Liver (tissue), 9 donors: ENCODE results near the gene HIPK3. TPM values are rescaled to one million over a fixed set of nuclear protein-coding genes. Genes with fewer than 3 reads are reported as not detected.

ENCODE experiments used
- DNase-seq: peaks from one replicate; pipeline ENCODE4 v3.0.0-alpha.2; 2017; ENCODE audit warnings: low spot score
- H3K27ac ChIP-seq, 2 donors: one replicate each; pipeline ENCODE4 v1.7.0; 2013; ENCODE audit warnings: inconsistent platforms in 2 of 2, low read length in 2 of 2, control low read depth in 1 of 2, low read depth in 1 of 2, mild to moderate bottlenecking in 1 of 2
- H3K27me3 ChIP-seq, 4 donors: one replicate each; pipeline versions ENCODE4 v1.6.1 to v1.7.0; 2013; ENCODE audit warnings: low read length in 3 of 4, inconsistent platforms in 1 of 4, mild to moderate bottlenecking in 1 of 4, moderate library complexity in 1 of 4; ENCODE audit not compliant: control insufficient read depth in 4 of 4, insufficient read depth in 4 of 4
- H3K36me3 ChIP-seq, 4 donors: one replicate each; pipeline versions ENCODE4 v1.6.1 to v1.7.0; 2013; ENCODE audit warnings: low read length in 3 of 4, mild to moderate bottlenecking in 3 of 4, low read depth in 1 of 4, moderate library complexity in 1 of 4; ENCODE audit not compliant: control insufficient read depth in 4 of 4, insufficient read depth in 3 of 4
- H3K4me1 ChIP-seq, 4 donors: one replicate each; pipeline versions ENCODE4 v1.6.1 to v1.7.0; 2013; ENCODE audit warnings: low read length in 3 of 4, mild to moderate bottlenecking in 3 of 4, moderate library complexity in 1 of 4; ENCODE audit not compliant: control insufficient read depth in 4 of 4, insufficient read depth in 4 of 4
- H3K4me3 ChIP-seq, 3 donors: one replicate each; pipeline versions ENCODE4 v1.6.1 to v1.7.0; 2013; ENCODE audit warnings: low read length in 3 of 3, control low read depth in 1 of 3, low read depth in 1 of 3, mild to moderate bottlenecking in 1 of 3
- H3K9ac ChIP-seq, 2 donors: one replicate each; pipeline ENCODE4 v1.7.0; 2013; ENCODE audit warnings: low read length in 2 of 2, mild to moderate bottlenecking in 2 of 2, moderate library complexity in 2 of 2, control low read depth in 1 of 2, low read depth in 1 of 2
- H3K9me3 ChIP-seq, 4 donors: one replicate each; pipeline versions ENCODE4 v1.6.1 to v1.7.0; 2013; ENCODE audit warnings: low read length in 3 of 4; ENCODE audit not compliant: control insufficient read depth in 4 of 4
- ATF3 ChIP-seq: IDR thresholded peaks from 2 replicates; pipeline ENCODE4 v1.6.1; 2016; ENCODE audit warnings: antibody characterized with exemption
- EGR1 ChIP-seq, 2 donors: IDR thresholded peaks; 2 replicates each; pipeline ENCODE4 v1.6.1; 2016 to 2018; ENCODE audit warnings: antibody characterized with exemption in 2 of 2, low read depth in 2 of 2
- FOXA1 ChIP-seq: IDR thresholded peaks from 2 replicates; pipeline ENCODE4 v1.6.1; 2016; ENCODE audit warnings: antibody characterized with exemption
- FOXA2 ChIP-seq: IDR thresholded peaks from 2 replicates; pipeline ENCODE4 v1.6.1; 2016; ENCODE audit warnings: antibody characterized with exemption
- GABPA ChIP-seq, 2 donors: IDR thresholded peaks in 1 of 2; conservative IDR thresholded peaks in 1 of 2; 2 replicates each; pipeline ENCODE4 v1.6.1; 2016; ENCODE audit warnings: antibody characterized with exemption in 2 of 2, mild to moderate bottlenecking in 1 of 2, moderate library complexity in 1 of 2
- HNF4A ChIP-seq, 2 donors: conservative IDR thresholded peaks; 2 replicates each; pipeline ENCODE4 v1.6.1; 2016; ENCODE audit warnings: antibody characterized with exemption in 2 of 2, mild to moderate bottlenecking in 2 of 2
- HNF4G ChIP-seq: IDR thresholded peaks from 2 replicates; pipeline ENCODE4 v1.6.1; 2016; ENCODE audit warnings: antibody characterized with exemption
- JUND ChIP-seq, 2 donors: IDR thresholded peaks; 2 replicates each; pipeline ENCODE4 v1.6.1; 2016; ENCODE audit warnings: antibody characterized with exemption in 2 of 2
- NR2F2 ChIP-seq: IDR thresholded peaks from 2 replicates; pipeline ENCODE4 v1.6.1; 2016; ENCODE audit warnings: antibody characterized with exemption
- RAD21 ChIP-seq, 2 donors: IDR thresholded peaks; 2 replicates each; pipeline ENCODE4 v1.6.1; 2016; ENCODE audit warnings: antibody characterized with exemption in 2 of 2, mild to moderate bottlenecking in 2 of 2
- SP1 ChIP-seq: IDR thresholded peaks from 2 replicates; pipeline ENCODE4 v1.6.1; 2018; ENCODE audit warnings: antibody characterized with exemption, mild to moderate bottlenecking
- TAF1 ChIP-seq: conservative IDR thresholded peaks from 2 replicates; pipeline ENCODE4 v1.6.1; 2016; ENCODE audit warnings: antibody characterized with exemption, mild to moderate bottlenecking
- YY1 ChIP-seq: IDR thresholded peaks from 2 replicates; pipeline ENCODE4 v1.6.1; 2016; ENCODE audit warnings: antibody characterized with exemption, mild to moderate bottlenecking
- WGBS: extraction: QIAGEN DNeasy Blood & Tissue Kit; methylation state at CpG from one replicate; pipeline ENCODE4 v1.1.7; 2013; 5-methylcytosine and 5-hydroxymethylcytosine counted together
- polyA plus RNA-seq, 2 donors: library from polyadenylated mRNA; stranded (reverse) in 1 of 2; unstranded in 1 of 2; fragments of 200-250 nt in 1 of 2; fragments of >200 nt in 1 of 2; fragmentation: Nextera tagmentation in 1 of 2; extraction: Ambion mirVana in 1 of 2; gene quantifications; one replicate each; pipeline versions ENCODE4 v1.2.1 to v1.2.3, GENCODE V29; 2013 to 2015
- total RNA-seq, 2 donors: library from RNA; depleted of rRNA; stranded (reverse); fragments of >200 nt; gene quantifications; one replicate each; pipeline ENCODE4 v1.2.3, GENCODE V29; 2014
- TF ChIP-seq, protein P1 (sequence below): fragments of 150-350 bp; IDR thresholded peaks from 2 replicates; pipeline ENCODE4 v1.5.1; 2017; ENCODE audit warnings: improper control_type of control experiment, low read depth, low read length; ENCODE audit not compliant: missing input control
- TF ChIP-seq, protein P2 (sequence below): IDR thresholded peaks from 2 replicates; pipeline ENCODE4 v1.6.1; 2016; ENCODE audit warnings: antibody characterized with exemption
- TF ChIP-seq, protein P3 (sequence below): IDR thresholded peaks from 2 replicates; pipeline ENCODE4 v1.6.1; 2016; ENCODE audit warnings: antibody characterized with exemption
- donor health status: healthy.
- donor health status: healthy.
- donor health status: healthy.
- donor health status: healthy.
- donor health status: healthy.

The HIPK3 gene
- total and polyA plus RNA-seq, 4 donors = 12.0 to 67.5 (median 27.6) TPM

GRCh38 chr11:33389635-33390034, 132.5 kb downstream of the HIPK3 start (continued):
- TF ChIP-seq, protein P1, sequence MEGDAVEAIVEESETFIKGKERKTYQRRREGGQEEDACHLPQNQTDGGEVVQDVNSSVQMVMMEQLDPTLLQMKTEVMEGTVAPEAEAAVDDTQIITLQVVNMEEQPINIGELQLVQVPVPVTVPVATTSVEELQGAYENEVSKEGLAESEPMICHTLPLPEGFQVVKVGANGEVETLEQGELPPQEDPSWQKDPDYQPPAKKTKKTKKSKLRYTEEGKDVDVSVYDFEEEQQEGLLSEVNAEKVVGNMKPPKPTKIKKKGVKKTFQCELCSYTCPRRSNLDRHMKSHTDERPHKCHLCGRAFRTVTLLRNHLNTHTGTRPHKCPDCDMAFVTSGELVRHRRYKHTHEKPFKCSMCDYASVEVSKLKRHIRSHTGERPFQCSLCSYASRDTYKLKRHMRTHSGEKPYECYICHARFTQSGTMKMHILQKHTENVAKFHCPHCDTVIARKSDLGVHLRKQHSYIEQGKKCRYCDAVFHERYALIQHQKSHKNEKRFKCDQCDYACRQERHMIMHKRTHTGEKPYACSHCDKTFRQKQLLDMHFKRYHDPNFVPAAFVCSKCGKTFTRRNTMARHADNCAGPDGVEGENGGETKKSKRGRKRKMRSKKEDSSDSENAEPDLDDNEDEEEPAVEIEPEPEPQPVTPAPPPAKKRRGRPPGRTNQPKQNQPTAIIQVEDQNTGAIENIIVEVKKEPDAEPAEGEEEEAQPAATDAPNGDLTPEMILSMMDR = no peak

GRCh38 chr11:33390944-33391892, 134.0 kb downstream of the HIPK3 start:
- Histone ChIP-seq H3K9ac (no peak overlapping the region), H3K27ac (no peak overlapping the region), H3K9me3 (peaks cover 0 to 1% (median 0%) of the 10 kb centered on the region in 4 donors), H3K36me3 (no peaks in the 10 kb centered on the region), H3K4me1 (no peaks in the 10 kb centered on the region), H3K27me3 (no peaks in the 10 kb centered on the region), H3K4me3 (no peak overlapping the region)
- TF ChIP-seq RAD21 (IDR thresholded peaks at IDR 0.05) (no peak), JUND (IDR thresholded peaks at IDR 0.05) (no peak), HNF4G (no peak), SP1 (no peak), YY1 (no peak), ATF3 (no peak), FOXA1 (no peak), TAF1 (no peak), EGR1 (IDR thresholded peaks at IDR 0.05; ENCODE audit: low read depth in 2 of 2) (no peak), GABPA (IDR thresholded peaks at IDR 0.05 in 1 of 2, conservative IDR thresholded peaks at IDR 0.05 in 1 of 2) (no peak), FOXA2 (no peak)
- TF ChIP-seq, protein P2, sequence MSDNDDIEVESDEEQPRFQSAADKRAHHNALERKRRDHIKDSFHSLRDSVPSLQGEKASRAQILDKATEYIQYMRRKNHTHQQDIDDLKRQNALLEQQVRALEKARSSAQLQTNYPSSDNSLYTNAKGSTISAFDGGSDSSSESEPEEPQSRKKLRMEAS = no peak
- no peak for DNase-seq
- 79% methylated on average over 13 of the region's 13 CpGs for WGBS

DNA sequence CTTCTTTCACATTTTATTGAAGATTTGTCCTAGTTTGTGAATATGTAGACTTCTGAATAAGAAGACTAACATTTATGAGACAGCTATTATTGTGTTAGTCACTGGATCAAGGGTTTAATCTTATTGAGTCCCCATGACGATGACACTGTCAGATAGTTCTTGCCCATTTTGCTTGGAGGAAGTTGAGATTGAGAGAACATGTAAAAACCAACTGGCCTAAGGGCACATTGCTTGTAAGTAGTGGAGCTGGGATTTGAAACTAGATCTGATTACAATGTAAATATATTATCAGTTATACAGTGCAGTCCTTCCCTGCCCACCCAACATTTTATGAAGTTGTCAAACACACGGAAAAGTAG, 134.7 kb downstream of the HIPK3 start:
- no peak for DNase-seq
- WGBS = 73% methylated on average over 2 of the region's 2 CpGs
- Histone ChIP-seq H3K27ac (no peak overlapping the region), H3K9ac (no peak overlapping the region), H3K27me3 (no peaks in the 10 kb centered on the region), H3K36me3 (no peaks in the 10 kb centered on the region), H3K9me3 (no peaks in the 10 kb centered on the region), H3K4me3 (no peak overlapping the region), H3K4me1 (no peaks in the 10 kb centered on the region)
- TF ChIP-seq HNF4G = no peak
- TF ChIP-seq ATF3 = no peak
- TF ChIP-seq, protein P1 = no peak
- no peak for TF ChIP-seq HNF4A (conservative IDR thresholded peaks at IDR 0.05)
- TF ChIP-seq NR2F2 = no peak
- no peak for TF ChIP-seq FOXA2
- TF ChIP-seq GABPA (IDR thresholded peaks at IDR 0.05 in 1 of 2, conservative IDR thresholded peaks at IDR 0.05 in 1 of 2) = no peak
- TF ChIP-seq JUND (IDR thresholded peaks at IDR 0.05) = no peak
- no peak for TF ChIP-seq FOXA1
- TF ChIP-seq, protein P3, sequence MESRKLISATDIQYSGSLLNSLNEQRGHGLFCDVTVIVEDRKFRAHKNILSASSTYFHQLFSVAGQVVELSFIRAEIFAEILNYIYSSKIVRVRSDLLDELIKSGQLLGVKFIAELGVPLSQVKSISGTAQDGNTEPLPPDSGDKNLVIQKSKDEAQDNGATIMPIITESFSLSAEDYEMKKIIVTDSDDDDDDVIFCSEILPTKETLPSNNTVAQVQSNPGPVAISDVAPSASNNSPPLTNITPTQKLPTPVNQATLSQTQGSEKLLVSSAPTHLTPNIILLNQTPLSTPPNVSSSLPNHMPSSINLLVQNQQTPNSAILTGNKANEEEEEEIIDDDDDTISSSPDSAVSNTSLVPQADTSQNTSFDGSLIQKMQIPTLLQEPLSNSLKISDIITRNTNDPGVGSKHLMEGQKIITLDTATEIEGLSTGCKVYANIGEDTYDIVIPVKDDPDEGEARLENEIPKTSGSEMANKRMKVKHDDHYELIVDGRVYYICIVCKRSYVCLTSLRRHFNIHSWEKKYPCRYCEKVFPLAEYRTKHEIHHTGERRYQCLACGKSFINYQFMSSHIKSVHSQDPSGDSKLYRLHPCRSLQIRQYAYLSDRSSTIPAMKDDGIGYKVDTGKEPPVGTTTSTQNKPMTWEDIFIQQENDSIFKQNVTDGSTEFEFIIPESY = no peak
- no peak for TF ChIP-seq TAF1
- TF ChIP-seq YY1 = no peak
